Measurements from ENCODE around the gene ULBP3.

DNA sequence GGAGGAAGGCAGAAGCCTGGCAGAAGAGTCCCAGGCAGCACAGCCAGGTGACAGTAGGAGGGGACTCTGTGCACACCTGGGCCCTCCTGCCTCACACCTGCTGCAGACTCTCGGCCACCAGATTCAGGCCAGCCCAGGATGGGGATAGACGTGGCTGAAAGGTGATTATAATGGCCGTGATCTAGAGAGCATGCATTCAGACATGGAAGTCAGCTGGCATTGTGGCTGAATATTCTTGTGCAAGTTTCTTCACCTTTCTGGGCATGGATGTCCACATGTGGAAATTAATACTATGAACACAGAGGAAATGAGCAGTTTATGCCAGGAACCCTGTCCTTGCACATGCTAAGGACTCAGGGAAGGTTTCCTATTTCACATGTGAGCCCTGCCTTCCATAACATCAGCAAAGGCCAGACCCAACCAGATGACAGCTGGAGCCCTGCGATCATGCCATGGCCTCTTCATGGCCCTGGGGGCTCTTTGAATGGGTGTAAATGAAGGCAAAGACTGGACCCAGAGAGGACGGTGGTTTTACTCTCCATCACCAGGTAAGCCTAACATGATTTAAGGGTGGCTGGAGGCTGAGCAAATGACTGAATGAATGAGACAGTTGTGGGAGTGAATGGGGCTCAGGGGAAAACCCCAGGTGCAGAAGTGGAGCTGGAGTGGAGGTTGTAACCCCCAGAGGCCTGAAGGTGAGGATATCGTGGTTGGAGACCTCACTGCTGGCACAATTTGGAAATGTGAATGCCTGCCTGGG lies 40.9 kb downstream of the ULBP3 start:
- TF ChIP-seq CTCF (IDR thresholded peaks at IDR 0.05) (no peak), POLR2A (IDR thresholded peaks at IDR 0.05) (no peak)
